Peyer's patch (tissue), 4 donors: ENCODE measurements around the gene ATG2A. TPM values are rescaled to one million over a fixed set of nuclear protein-coding genes. Genes with fewer than 3 reads are reported as not detected.

Source experiments
- DNase-seq, 3 donors: peaks; one replicate each; pipeline ENCODE4 v3.0.0-alpha.2; 2017 to 2019
- H3K27ac ChIP-seq, 4 donors: fragments of 200-600 bp; sonication (generic); one replicate each; pipeline ENCODE4 v1.5.1; 2016 to 2019
- H3K27me3 ChIP-seq, 2 donors: fragments of 200-600 bp; sonication (generic); one replicate each; pipeline ENCODE4 v1.5.1; 2019
- H3K36me3 ChIP-seq, 3 donors: fragments of 200-600 bp; sonication (generic); one replicate each; pipeline ENCODE4 v1.5.1; 2016 to 2019
- H3K4me1 ChIP-seq, 4 donors: fragments of 200-600 bp; sonication (generic); one replicate each; pipeline ENCODE4 v1.5.1; 2016 to 2019
- H3K4me3 ChIP-seq, 4 donors: fragments of 200-600 bp; sonication (generic); 1 replicate in 3 of 4; 2 replicates in 1 of 4; pipeline ENCODE4 v1.5.1; 2016 to 2019; ENCODE audit warnings: mild to moderate bottlenecking in 1 of 4
- H3K9me3 ChIP-seq, 4 donors: fragments of 200-600 bp; sonication (generic); one replicate each; pipeline ENCODE4 v1.5.1; 2016 to 2019; ENCODE audit warnings: mild to moderate bottlenecking in 1 of 4
- POLR2A ChIP-seq, 2 donors: fragments of 450-650 bp; IDR thresholded peaks; one replicate each; pipeline ENCODE4 v1.5.1; 2017; ENCODE audit warnings: antibody characterized with exemption in 2 of 2, mild to moderate bottlenecking in 2 of 2, moderate library complexity in 2 of 2
- total RNA-seq, 4 donors: library from RNA; depleted of rRNA; stranded (reverse); fragments of >200 nt; gene quantifications; one replicate each; pipeline ENCODE4 v1.1.0, GENCODE V29; 2016
- TF ChIP-seq, protein P1 (sequence below), 6 experiments: fragments of 450-650 bp in 4 of 6; fragments of 200-600 bp in 2 of 6; sonication (generic) in 1 of 6; IDR thresholded peaks; one replicate each; pipeline ENCODE4 v1.5.1; 2017 to 2019; ENCODE audit warnings: antibody characterized with exemption in 6 of 6, mild to moderate bottlenecking in 3 of 6, moderate library complexity in 1 of 6

ATG2A gene
- total RNA-seq, 4 donors from 2014 or later, result 38.8 to 79.6 (median 66.6) TPM

DNA sequence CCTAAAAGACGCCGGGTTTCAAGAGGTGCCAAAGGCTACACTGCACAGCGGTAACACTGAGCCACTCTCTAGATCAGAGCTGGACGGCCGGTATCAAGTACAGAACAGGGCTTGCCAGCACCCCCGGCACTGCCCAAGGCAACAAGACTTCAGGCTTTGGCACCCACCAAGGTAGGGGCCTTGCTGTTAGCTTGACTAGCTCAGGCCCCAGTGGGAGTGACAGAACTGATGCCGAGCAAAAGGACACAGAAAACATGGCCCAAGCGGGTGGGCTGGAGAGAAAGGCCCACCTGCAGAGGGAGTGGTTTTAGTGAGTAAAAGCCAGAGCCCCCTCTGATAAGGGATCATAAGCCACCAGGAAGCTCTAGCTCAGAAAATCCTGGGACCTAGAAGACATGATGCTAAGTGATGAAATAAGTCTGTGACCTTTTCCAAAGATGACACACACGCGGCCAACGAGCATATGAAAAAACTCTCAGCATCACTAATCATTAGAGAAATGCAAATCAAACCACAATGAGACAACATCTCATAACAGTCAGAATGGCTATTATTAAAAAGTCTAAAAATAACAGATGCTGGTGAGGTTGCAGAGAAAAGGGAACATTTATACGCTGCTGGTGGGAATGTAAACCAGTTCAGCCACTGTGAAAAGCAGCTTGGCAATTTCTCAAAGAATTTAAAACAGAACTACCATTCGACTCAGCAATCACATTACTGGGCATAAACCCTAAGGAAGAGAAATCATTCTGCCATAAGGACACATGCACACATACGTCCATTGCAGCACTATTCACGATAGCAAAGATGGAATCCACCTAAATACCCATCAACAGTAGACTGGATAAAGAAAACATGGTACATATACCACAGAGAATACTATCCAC, 51.5 kb downstream of the ATG2A start:
- Histone ChIP-seq H3K4me1 (peaks cover 11 to 87% (median 66%) of the 10 kb centered on the region in 4 donors), H3K4me3 (peak overlapping the region in 3 of 4 donors; percentile 27 to 34 (median 29)), H3K27ac (peak overlapping the region; percentile 81 to 94 (median 90)), H3K9me3 (no peaks in the 10 kb centered on the region), H3K27me3 (no peaks in the 10 kb centered on the region), H3K36me3 (peaks cover 0 to 10% (median 0%) of the 10 kb centered on the region in 3 donors)
- DNase-seq, result peak in 1 of 3 donors; percentile 57
- TF ChIP-seq POLR2A (IDR thresholded peaks at IDR 0.05), result no peak
- TF ChIP-seq, protein P1, sequence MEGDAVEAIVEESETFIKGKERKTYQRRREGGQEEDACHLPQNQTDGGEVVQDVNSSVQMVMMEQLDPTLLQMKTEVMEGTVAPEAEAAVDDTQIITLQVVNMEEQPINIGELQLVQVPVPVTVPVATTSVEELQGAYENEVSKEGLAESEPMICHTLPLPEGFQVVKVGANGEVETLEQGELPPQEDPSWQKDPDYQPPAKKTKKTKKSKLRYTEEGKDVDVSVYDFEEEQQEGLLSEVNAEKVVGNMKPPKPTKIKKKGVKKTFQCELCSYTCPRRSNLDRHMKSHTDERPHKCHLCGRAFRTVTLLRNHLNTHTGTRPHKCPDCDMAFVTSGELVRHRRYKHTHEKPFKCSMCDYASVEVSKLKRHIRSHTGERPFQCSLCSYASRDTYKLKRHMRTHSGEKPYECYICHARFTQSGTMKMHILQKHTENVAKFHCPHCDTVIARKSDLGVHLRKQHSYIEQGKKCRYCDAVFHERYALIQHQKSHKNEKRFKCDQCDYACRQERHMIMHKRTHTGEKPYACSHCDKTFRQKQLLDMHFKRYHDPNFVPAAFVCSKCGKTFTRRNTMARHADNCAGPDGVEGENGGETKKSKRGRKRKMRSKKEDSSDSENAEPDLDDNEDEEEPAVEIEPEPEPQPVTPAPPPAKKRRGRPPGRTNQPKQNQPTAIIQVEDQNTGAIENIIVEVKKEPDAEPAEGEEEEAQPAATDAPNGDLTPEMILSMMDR (IDR thresholded peaks at IDR 0.05), result no peak

GRCh38 chr11:64864473-64865285, 52.3 kb downstream of the ATG2A start:
- TF ChIP-seq POLR2A (IDR thresholded peaks at IDR 0.05), result no peak
- TF ChIP-seq, protein P1 (IDR thresholded peaks at IDR 0.05), result no peak
- DNase-seq, result peak; percentile 57 to 78 (median 59)
- peak overlapping the region; percentile 81 to 94 (median 90) for H3K27ac ChIP-seq
- peak overlapping the region in 3 of 4 donors; percentile 27 to 34 (median 29) for H3K4me3 ChIP-seq
- no peaks in the 10 kb centered on the region for H3K9me3 ChIP-seq
- H3K27me3 ChIP-seq, result no peaks in the 10 kb centered on the region
- H3K4me1 ChIP-seq, result peaks cover 8 to 84% (median 66%) of the 10 kb centered on the region in 4 donors
- peaks cover 0 to 16% (median 0%) of the 10 kb centered on the region in 3 donors for H3K36me3 ChIP-seq

DNA sequence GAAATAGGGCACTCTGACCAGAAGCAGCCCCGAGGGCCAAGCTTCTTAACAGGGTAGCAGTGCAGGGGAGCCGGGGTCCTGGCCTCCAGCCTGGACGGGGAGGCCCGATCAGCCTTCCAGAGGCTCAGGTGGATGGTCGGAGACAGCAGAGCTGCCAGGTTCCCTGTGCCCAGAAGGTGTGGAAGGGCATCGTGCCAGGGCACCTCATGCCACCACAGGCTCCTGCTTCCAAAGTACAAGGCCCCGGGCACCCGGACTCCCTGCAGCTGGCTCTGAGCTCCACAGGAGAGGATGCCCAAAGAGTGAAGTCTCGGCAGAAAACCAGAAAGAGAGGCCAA, 52.9 kb downstream of the ATG2A start:
- H3K27me3 ChIP-seq, result no peaks in the 10 kb centered on the region
- H3K4me1 ChIP-seq, result peaks cover 8 to 82% (median 65%) of the 10 kb centered on the region in 4 donors
- H3K27ac ChIP-seq, result peak overlapping the region; percentile 81 to 94 (median 90)
- DNase-seq, result no peak
- H3K36me3 ChIP-seq, result peaks cover 0 to 22% (median 0%) of the 10 kb centered on the region in 3 donors
- TF ChIP-seq, protein P1 (IDR thresholded peaks at IDR 0.05), result no peak
- TF ChIP-seq POLR2A (IDR thresholded peaks at IDR 0.05), result no peak
- no peaks in the 10 kb centered on the region for H3K9me3 ChIP-seq
- H3K4me3 ChIP-seq, result peak overlapping the region in 3 of 4 donors; percentile 27 to 34 (median 29)

DNA sequence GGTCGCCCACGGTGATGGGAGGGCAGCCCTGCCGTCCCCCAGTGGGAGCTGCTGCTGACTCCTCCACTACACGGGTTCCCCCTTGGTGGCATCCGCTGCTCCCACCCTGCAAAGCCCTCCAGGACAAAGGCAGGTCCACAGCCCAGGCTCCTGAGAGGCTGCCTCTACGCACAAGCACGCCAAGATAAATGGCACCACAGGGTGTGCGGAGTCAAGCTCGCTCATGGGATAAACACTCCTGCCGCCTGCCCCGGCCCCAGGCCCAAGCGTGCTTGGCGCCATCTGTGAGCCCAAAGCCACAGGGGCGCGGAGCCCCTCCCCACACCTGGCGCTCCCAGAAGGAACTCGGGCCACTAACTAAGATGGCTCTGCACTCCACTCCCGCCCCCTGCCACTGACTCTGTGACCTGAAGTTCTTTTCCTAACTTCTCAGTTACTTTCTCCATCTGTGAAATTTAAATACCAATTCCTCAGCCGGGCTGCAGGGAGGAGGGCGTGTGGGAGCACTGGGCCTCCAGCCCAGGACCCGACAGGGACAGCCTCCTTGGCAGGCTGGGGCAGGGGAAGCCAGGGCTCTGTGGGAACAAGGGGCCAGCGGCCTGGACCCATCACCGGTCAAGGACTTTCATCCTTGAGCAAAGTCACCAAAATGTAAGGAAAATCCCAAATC, 53.5 kb downstream of the ATG2A start:
- Histone ChIP-seq H3K9me3 (no peaks in the 10 kb centered on the region), H3K36me3 (peaks cover 0 to 28% (median 0%) of the 10 kb centered on the region in 3 donors), H3K4me3 (peak overlapping the region in 3 of 4 donors; percentile 27 to 34 (median 29)), H3K4me1 (peaks cover 10 to 82% (median 66%) of the 10 kb centered on the region in 4 donors), H3K27ac (peak overlapping the region; percentile 81 to 94 (median 90)), H3K27me3 (no peaks in the 10 kb centered on the region)
- TF ChIP-seq POLR2A (IDR thresholded peaks at IDR 0.05), result no peak
- TF ChIP-seq, protein P1 (IDR thresholded peaks at IDR 0.05), result no peak
- DNase-seq, result no peak

GRCh38 chr11:64862987-64863390, 54.0 kb downstream of the ATG2A start:
- H3K27me3 ChIP-seq, result no peaks in the 10 kb centered on the region
- H3K4me1 ChIP-seq, result peaks cover 14 to 80% (median 69%) of the 10 kb centered on the region in 4 donors
- H3K4me3 ChIP-seq, result peak overlapping the region in 1 of 4 donors; percentile 4
- no peak for DNase-seq
- H3K27ac ChIP-seq, result peak overlapping the region; percentile 81 to 94 (median 90)
- no peaks in the 10 kb centered on the region for H3K9me3 ChIP-seq
- H3K36me3 ChIP-seq, result peaks cover 0 to 27% (median 0%) of the 10 kb centered on the region in 3 donors
- TF ChIP-seq, protein P1 (IDR thresholded peaks at IDR 0.05), result no peak
- TF ChIP-seq POLR2A (IDR thresholded peaks at IDR 0.05), result no peak
